ENCODE measurements around the gene TPM2.

DNA sequence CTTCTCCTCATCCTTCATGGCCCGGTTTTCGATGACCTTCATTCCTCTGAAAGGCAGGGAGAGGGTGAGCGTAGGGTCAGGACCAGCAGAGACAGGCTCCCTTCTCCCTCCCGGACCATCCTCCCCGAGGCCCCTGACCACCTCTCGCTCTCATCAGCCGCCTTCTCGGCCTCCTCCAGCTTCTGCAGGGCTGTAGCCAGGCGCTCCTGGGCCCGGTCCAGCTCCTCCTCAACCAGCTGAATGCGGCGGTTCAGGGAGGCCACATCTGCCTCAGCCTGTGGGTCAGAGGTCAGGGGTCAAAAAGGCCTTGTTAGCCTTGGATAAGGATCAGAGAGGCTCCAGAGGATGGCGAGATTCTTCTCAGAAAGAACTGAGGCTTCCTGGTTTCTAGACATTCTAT is 4.2 kb downstream of the TPM2 start:
- no peak for TF ChIP-seq EZH2phosphoT487 (conservative IDR thresholded peaks at IDR 0.05; ENCODE audit: low read length)
- TF ChIP-seq, protein P1, sequence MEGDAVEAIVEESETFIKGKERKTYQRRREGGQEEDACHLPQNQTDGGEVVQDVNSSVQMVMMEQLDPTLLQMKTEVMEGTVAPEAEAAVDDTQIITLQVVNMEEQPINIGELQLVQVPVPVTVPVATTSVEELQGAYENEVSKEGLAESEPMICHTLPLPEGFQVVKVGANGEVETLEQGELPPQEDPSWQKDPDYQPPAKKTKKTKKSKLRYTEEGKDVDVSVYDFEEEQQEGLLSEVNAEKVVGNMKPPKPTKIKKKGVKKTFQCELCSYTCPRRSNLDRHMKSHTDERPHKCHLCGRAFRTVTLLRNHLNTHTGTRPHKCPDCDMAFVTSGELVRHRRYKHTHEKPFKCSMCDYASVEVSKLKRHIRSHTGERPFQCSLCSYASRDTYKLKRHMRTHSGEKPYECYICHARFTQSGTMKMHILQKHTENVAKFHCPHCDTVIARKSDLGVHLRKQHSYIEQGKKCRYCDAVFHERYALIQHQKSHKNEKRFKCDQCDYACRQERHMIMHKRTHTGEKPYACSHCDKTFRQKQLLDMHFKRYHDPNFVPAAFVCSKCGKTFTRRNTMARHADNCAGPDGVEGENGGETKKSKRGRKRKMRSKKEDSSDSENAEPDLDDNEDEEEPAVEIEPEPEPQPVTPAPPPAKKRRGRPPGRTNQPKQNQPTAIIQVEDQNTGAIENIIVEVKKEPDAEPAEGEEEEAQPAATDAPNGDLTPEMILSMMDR (IDR thresholded peaks at IDR 0.05; ENCODE audit: insufficient read depth, low read length, poor library complexity, severe bottlenecking): no peak
